HCEC 1CT (cell line): ENCODE results near the gene AP5B1.

Source experiments
- DNase-seq: peaks from one replicate; pipeline ENCODE4 v3.0.0-alpha.2; 2017

AP5B1 gene

DNA sequence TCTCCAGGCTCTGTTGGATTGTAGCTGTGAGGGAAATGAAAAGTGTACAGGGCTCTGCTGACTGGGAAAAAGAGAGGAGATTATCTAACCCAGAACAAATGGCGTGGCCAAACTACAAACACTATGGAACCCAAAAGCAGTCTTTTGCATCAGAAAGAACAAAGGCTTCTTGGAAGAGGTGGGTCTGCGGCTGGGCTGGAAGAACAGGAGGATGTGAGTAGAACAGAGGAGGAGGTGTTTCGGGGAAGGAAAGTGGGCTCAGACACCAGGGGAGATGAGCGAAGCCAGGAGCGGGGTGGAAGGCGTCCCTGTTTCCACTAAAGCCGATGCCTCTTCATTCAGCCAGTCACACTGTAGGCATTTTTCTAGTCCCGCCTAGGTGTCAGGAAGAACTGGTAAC lies 18.1 kb upstream of the AP5B1 start:
- no peak for DNase-seq

DNA sequence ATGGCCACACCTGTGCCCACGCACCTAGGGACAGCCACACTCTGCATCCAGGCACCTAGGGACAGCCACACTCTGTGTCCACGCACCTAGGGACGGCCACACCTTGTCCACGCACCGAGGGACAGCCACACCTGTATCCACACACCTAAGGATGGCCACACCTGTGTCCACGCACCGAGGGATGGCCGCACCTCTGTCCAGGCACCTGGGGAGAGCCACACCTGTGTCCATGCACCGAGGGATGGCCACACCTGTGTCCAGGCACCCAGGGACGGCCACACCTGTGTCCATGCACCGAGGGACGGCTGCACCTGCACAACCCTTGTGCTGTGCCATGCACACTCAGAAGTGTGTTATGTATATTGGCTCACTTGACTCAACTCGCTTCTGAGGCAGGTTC lies 16.9 kb upstream of the AP5B1 start:
- DNase-seq = no peak

GRCh38 chr11:65796726-65797601 lies 16.2 kb upstream of the AP5B1 start:
- no peak for DNase-seq

DNA sequence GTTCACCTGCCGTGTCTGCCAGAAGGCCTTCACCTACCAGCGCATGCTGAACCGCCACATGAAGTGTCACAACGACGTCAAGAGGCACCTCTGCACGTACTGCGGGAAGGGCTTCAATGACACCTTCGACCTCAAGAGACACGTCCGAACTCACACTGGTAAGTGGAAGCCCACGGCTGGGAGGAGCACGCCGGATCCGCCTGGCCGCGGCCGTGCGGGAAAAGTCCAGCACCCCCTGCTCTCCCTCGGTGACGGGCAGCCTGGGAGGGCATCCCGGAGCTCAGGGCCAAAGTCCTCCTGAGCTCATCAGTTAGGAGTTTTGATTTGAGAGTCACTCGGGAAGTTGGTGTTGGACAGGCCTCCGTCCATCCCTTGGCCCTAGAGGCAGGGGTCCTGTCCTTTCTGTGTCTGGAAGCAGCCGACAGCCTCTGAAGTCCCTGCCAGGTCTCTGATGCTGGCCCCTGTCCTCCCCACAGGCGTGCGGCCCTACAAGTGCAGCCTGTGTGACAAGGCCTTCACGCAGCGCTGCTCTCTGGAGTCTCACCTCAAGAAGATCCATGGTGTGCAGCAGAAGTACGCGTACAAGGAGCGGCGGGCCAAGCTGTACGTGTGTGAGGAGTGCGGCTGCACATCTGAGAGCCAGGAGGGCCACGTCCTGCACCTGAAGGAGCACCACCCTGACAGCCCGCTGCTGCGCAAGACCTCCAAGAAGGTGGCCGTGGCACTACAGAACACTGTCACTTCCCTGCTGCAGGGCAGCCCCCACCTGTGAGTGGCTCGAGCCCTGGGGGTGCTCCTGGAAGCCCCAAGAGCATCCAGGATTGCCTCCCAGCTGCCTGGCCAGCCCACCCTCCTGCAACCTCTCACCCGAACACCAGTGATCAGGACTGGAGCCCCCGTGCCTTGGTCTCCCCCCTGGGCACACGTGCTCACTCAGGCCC lies 14.1 kb upstream of the AP5B1 start:
- no peak for DNase-seq

DNA sequence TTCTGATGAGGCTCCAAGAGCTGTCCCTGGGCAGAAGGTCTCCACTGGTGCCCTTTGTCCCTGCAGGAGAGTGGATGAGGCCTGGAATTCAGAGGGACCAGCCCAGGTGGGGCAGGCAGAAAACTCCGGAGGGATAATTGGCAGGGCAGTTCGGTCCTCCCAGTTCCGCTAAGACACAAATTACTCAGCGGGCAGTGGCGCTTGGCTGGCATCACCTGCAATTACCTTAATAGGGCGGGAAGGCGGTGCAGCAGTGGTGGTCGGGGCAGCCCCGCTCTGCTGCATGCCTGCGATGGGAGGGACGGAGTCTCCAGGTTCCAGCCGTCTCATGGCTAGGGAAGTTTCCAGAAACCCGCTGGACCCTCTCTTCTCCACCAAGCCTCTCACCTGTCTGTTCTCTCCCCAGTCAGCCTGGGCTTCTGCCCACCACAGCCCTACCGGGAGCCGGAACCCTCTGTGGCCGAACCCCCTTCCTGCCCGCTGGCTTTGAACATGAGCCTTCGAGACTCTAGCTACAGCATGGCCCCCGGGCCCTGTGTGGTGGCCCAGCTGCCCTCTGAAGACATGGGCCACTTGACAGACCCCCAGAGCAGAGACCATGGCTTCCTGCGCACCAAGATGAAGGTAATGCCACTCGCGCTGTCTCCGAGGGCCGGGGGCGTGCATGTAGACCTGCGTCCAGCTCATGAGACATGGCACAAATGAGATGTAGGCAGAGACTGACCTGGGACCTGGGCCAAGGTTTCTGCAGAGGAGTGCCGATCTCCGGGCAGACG lies 13.0 kb upstream of the AP5B1 start:
- DNase-seq = no peak

DNA sequence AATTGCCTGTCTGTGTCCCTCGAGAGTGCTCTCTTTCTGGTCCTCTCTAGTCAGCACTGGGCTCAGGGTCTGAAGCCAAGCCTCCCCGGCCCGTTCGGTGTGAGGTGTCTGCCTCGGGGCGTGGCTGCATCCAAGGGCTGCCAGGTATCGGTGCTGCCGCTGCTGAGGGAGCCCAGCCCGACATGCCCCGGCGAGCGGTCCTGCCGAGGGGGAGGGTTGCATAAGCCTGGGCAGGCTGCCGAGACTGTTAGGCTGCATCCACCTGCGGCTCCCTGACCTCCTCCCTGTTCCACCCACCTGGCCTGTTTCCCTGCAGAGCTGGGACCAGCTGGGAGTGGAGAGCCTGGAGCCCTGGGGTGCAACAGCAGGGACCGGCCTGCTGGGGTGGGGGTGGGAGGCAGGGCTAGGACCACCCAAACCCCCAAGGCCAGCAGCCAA lies 12.4 kb upstream of the AP5B1 start:
- DNase-seq = no peak

DNA sequence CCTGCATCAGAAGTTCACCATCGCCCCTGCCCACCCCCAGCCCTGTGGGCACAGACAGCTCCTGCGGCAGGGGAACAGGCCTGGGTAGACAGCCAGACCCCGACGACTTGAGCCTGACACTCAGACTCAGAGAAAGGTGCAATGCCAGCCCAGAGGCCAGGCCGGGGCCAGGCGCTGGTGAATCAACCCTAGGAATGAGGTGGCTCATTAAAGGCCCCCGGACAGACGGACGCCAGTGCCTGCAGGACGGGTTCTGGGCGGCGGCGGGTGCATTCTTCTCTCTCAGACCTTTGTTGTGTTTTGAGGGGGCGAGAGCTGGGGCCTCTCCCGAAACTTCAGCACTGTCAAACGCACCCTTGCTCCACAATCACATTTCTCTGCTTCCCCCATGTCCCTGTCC lies 11.7 kb upstream of the AP5B1 start:
- DNase-seq = no peak

DNA sequence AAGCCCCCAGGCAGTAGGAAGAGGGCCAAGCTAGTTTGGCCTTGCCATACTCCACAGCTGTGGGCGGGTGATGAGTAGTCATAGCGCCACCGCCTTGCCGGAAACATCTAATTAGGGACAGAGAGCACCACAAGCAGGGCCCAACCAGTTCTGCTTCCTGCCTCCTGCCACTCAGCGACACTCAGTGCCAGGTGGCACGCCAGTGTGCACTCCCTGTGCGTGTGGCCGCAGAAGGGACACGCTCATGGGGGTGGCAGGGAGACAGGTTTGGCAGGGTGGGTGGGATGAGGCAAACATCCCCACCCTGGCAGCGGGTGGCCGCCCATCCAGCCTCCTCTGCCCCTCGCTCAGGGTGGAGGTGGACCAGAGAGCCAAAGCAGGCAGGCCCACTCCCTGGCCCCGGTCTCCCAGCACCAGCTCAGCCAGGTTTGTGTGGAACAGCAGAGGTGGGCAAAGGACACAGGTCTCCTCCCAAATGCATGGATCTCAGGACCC lies 11.0 kb upstream of the AP5B1 start:
- no peak for DNase-seq

- no peak for DNase-seq
Observed at GRCh38 chr11:65790902-65791650, 10.3 kb upstream of the AP5B1 start.

- no peak for DNase-seq
Observed at GRCh38 chr11:65790104-65790901, 9.5 kb upstream of the AP5B1 start.

- no peak for DNase-seq
Observed at GRCh38 chr11:65789230-65790103, 8.7 kb upstream of the AP5B1 start.

GRCh38 chr11:65788821-65789220 lies 8.0 kb upstream of the AP5B1 start:
- DNase-seq = no peak

GRCh38 chr11:65787649-65788622 lies 7.2 kb upstream of the AP5B1 start:
- no peak for DNase-seq

DNA sequence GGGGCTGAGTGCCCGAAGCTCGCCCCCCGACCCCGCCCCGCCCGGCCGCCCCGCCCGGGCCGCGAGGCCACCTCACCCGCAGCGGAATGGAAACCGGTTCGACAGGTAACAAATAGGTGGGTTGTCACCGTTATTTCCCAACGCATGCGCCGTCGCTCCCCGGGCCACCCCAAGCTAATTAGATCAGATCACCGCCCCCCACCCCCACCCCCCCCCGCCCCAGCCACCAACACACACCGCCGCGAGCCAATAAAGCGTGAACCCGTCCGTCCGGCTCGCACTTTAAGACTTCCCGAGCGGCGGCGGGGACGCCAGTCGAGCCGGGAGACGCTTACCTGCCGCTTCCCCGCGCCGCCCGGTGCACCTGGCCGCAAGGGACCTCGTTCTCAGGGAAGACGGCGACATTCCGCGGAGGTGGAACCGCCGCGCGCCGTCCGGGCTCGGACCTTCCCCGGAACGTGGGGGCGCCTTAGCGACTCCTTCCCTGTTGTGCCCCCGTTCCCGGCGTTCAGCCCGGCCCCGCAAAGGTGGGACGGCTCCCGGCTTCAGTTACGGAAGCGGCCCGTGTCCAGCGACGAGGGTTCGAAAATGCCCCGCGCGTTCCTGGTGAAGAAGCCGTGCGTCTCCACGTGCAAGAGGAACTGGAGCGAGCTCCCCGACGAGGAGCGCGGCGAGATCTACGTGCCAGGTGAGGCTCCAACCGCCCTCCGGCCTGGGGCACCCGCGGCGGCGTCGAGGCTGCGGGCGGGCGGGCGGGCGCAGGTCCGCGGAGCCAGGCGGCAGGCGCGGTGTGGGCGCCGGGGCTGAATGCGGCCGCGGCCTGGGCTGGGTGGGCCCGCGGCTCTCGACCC lies 6.2 kb upstream of the AP5B1 start, which contains the start of gene OVOL1:
Gene OVOL1, plus strand, starts transcription at position 278 of the 851 bp plus-strand sequence. Its CDS starts 311 bp downstream, at position 589.
- DNase-seq = no peak

DNA sequence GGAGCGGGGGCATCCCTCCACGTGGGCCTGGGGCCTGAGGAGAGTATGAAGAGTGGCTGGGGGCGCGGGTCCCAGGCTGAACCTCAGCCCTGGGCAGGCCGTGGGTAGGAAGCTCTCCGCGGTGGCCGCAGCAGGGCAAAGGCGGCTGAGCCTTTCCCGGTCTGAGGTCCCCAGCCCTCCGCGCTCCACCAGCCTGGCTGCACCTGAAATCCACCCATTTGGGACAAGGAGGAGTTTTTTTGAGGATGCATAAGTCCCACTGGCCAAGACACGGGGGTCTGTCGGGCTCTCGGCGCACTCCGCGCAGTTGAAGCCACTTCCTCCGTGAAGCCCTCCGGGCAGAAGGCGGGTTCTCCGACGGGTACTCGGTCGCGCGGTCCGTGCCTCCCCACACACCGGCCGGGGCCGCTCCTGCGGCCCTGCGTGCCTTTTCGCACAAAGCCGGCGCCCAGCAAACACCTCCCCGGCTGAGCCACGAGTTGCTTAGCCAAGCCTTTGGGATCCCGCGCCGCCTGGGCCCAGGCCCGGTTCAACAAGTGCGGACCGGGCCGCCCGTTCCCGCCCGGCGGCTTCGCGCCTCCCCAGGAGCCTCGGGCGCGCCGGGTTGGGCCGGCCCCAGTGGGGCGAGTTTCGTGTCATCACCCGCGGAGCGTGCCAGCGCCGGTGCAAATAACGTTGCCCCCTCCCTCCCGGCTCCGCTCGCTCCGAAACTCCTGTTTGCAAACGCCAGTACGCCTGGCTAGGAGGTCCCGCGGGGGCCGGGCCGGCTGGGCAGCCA lies 5.4 kb upstream of the AP5B1 start:
- no peak for DNase-seq

GRCh38 chr11:65785319-65786007 lies 4.7 kb upstream of the AP5B1 start:
- DNase-seq = no peak
